COLO668 (cell line): ENCODE measurements around the gene FYN.
"Not testable (repeated sequence)": the region's sequence is repeated elsewhere in the genome, so short reads cannot be mapped to it uniquely, and the experiment has no call there.

Experiments used
- DNase-seq: peaks from one replicate; lab custom pipeline; 2025; ENCODE audit not compliant: unreplicated experiment; lab: John Stamatoyannopoulos, UW

Gene FYN

DNA sequence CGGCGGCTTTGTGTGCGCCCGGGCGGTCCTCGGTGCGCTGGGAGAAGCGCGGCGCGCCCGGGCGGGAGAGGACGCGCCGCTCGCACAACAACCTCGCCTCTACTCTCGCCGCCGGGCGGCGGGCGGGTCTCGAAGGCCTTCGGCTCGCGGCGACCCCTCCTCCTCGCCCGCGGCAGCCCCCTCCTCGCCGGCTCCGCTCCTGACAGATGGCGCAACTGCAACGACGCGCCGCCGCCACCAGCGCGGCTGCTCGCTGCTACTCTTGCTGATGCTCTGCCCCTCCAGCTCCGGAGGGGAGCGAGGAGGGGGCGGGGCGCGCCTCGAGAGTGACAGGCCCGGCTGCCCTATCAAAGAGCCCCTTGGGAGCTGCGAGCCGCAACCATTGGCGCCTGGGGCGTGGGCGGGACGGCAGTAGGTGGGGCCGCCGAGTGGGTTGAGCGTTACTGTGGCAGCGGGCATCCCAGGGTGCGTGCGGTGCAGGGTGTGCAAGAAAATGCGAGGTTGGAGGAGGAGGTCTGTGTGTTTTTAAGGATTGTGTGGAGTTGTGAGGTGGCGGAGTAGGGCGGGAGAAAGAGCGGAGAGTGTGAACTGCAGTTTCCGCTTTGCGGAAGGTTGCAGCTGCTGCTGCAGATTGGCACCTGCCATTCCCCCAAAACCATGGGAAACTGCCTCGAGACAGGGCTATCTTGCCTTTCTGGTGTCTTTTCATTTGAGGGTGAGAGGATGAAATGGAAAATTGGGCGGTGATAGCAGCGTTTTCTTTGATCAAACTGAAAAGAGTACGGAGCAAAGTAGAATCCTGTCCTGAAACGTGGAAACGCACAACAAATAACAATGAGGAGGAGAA is at the start of gene FYN:
FYN (minus strand) TSS at position 275 of the 847 bp plus-strand sequence. CDS start 153,401 bp downstream, outside the sequence.
- DNase-seq, result peak; percentile 96

DNA sequence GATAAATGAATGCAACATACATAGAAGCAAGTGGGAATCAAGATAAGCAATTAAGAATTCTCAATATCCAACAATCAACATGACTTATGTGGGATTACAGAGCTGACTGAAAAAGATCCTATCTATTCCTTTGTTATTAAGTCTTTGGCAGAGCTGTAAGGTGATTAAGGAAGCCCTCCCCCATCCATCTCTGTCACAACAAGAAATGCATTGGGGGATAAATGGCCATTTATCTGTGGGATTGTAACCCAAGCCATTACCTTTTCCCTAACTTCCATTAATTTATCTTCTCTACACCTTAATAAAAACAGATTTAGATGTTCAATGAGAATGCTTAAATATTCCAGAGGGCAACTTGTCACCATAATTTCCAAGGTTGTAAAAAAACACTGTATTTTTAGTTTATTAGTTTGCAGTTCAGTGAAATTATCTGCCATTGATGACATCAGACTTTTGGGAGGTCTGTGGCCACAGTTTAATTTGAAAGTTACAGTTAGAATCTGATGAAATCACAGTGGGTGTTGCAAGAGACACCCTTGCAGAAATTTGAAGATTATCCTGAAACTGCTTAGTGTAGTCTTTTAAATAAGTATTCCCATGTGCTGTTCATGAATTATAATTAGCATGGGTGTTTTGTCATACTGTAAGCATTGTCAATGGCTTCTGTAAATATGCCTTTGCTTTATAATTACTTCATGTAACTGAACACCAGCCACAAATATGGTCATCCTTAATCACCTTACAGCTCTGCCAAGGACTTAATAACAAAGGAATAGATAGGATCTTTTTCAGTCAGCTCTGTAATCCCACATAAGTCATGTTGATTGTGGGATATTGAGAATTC is 49.4 kb upstream of the FYN start:
- no peak for DNase-seq

DNA sequence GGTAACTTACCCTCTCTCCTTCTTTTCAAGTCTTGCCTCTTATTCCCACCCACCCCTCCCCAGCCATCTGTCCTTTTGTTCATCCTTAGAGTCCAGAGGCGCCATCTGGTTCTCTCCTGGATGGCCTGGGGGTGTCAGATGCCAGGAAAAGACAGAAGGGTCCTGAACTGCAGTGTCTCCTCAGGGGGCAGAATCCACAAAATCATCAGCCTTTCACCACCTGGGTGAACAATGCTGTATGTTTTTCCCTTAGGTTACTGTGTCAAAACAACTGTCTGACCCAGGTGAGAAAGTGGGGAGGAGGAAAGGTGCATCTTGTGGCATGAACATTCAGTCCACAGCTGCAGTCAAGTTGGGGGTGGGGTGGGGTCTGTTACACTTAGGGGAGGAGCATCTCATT is 47.9 kb upstream of the FYN start:
- peak; percentile 7 for DNase-seq

DNA sequence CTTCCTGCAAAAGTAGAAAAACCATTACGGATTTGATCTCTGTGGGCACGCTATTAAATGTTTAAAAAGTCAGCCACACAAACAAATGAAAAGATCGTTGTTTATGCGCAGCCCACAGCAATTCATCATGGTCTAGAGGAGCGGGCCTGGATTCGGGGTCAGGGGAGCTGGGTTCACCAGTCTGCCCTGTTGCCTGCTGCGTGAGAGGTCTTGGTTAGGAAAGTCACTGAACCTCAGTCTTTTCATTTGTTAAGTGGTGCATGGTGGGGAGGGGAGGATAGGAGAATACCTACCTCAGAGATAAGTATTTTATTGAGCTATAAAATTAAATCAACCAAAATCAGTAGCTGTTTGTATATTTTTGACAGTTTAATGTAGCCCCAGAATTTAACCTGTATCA is 47.3 kb upstream of the FYN start:
- DNase-seq, result no peak

DNA sequence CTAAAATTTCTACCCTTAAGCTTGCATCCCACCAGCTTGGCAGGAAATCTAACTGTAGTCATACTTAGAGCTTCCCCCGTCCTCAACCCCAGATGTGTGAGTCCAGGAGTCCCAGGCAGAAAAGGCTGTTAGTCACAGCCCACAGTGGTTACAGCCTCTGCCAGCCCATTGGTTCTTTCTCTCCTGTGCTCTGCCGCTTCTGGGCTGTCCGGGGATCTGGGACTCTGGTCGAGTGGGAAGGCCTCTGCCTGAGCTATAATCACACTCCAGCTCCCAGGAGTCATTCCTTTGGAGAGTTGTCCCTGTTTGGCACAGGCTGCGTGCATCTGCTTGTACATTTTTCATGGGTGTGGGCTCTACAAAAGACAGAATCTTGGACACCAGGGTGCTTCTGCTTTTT is 45.6 kb upstream of the FYN start:
- no peak for DNase-seq

DNA sequence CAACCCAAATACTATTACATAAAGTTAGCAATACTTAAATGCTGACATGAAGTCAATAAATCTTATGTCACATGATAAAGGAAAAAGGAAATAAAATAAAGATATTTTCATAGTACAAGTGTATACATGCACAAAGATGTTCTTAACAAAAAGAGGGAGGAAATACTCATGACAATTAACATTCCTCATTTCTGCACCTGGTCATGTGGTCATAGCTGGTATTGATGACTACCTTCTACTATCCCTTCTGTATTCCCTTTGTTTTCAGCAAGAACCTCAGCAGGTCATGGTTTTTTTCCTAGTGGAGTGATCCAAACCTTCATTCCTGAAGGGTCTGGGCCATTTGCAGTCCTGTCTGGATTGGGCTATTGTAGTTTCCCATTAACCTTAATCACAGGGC is 43.5 kb upstream of the FYN start:
- DNase-seq, result no peak

DNA sequence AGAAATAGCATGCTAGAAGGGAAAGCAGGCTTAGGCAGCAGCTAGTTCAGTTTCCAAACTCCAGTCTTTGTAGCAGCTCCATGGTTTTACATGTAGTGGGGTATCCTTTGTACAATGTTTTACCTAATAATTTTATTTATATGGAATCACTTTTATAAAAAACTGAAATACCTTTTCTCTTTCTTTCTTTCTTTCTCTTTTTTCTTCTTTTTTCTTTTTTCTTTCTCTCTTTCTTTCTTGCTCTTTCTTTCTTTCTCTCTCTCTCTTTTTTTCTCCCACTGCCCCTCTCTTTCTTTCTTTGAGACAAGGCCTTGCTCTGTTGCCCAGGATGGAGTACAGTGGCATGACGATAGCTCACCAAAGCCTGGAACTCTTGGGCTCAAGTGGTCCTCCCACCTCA is 41.4 kb upstream of the FYN start:
- DNase-seq, result no peak

DNA sequence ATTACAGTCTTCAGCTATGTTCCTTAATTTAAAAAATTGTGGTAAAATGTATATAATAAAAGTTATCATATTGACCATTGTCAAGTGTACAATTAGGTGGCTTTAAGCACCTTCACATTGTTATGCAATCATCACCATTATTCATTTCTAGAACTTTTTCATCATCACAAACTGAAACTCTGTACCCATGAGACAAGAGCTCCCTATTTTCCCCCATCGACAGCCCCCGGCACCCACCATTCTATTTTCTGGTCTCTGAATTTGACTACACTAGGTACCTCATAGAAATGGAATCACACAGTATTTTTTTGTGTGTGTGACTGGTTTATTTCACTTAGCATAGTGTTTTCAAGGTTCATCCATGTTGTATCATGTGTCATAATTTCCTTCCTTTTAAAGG is 39.7 kb upstream of the FYN start:
- no peak for DNase-seq

DNA sequence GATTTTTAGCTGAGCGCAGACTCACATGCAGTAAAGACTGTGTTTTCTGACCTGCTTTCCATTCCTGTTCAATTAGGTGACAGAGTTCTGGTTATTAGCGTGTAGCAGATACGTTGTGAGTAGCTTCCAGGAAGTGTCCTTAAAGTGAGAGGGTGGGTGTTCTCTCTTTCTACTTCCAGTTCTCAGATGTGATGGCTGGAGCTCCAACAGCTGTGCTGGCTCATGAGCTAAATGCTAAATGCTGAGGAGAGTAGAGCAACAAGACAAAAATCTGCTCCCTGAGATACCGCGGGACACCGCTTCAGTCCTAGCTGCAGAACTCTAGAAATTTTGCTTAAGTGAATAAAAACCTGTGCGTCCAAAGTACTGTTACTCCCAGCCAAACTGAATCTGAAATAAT is 38.2 kb upstream of the FYN start:
- DNase-seq, result no peak

DNA sequence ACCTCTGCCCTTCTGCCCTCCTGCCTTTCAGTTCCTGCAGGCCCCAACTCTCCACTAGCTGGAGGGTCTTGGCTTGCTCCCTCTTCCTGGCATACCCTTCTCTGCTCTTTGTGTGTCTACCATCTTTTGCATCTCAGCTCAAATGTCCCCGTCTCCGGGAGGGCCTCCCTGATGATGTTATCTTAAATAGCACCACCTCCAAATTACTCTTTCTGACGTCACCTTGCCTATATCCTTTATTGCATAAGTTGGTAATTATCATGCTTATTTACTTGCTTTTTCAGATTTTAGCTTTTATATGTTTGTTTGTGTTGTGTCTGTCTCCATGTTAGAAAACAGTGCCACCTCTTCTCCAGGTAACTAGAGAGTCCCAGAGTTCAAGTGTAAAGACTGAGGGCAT is 36.0 kb upstream of the FYN start:
- no peak for DNase-seq

DNA sequence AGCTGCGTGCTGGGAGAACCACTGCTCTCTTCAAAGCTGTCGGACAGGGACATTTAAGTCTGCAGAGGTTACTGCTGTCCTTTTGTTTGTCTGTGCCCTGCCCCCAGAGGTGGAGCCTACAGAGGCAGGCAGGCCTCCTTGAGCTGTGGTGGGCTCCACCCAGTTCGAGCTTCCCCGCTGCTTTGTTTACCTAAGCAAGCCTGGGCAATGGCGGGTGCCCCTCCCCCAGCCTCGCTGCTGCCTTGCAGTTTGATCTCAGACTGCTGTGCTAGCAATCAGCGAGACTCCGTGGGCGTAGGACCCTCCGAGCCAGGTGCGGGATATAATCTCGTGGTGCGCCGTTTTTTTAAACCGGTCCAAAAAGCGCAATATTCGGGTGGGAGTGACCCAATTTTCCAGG is 35.1 kb upstream of the FYN start:
- not testable (repeated sequence) for DNase-seq

DNA sequence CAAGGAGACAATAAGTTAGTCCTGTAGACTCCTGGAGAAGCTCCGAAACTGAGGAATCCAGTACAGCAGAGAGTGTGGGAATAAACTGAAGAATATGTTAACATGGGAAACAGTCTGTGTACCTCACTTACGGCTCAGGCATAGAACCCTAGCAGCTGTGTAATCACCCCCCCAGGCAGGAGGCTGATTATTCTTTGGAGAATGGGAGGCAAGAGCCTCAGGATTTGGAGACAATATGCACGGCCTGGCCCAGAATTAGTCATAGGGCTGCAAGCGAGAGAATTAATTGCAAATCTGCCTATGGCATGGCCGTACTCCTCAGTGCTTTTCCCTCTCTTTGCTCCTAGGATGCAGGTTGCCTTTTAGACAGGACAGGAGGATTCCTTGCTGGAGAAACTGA is 27.5 kb upstream of the FYN start:
- no peak for DNase-seq

DNA sequence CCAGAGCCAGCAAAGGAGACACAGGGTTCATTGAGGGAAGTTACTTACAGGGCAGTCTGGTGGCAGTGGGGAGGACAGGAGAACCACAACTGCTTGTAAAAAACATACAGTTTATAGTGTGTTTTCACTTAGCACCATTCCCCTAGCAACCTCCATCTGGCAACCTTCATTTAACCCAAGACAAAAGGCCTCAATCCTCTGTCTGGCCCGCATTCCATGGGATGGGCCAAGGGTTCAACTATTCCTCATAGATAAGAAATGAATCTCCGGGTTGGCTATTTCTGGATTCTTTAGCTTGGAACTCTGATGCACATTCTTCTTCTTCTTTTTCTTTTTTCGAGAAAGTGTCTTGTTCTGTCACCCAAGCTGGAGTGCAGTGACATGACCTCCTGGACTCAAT is 26.3 kb upstream of the FYN start:
- DNase-seq, result no peak

DNA sequence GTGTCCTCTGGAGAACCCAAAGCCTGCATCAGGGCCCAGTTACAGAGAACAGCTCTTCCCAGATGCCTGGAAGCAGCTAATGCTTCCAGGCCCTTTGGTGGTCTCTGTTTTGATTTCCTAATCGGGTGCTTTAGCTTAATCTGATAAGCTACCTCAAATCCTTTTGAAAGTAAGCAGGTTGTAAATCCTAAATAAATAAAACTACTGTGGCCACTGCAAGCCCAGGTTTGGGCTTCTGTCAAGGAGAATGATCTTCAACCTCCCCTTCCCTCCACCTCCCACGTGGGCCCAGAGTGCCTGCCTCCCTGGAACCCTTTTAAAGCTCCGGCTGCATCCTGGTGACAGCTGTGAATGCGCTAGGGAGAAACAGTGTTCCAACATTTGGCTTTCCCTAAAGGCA is 25.2 kb upstream of the FYN start:
- DNase-seq, result no peak

DNA sequence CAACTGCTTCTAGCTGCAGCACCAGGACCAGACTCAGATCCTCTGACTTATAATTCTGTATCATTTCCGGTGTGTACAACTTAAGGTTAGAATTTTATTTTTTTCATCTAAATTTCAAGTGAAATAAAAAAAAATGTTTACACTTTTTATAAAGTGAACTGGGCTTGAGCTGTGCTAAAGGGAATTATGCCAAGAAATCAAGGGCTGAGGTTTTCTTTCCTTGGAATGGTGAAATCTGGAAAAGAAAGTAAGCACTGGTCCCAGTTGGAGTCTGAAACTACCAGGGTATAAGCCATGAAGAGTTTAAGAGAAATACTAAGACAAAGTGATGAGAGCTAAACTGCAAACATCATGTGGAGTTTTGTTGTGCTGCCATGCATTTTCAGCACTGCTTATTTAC is 21.7 kb upstream of the FYN start:
- DNase-seq, result no peak

DNA sequence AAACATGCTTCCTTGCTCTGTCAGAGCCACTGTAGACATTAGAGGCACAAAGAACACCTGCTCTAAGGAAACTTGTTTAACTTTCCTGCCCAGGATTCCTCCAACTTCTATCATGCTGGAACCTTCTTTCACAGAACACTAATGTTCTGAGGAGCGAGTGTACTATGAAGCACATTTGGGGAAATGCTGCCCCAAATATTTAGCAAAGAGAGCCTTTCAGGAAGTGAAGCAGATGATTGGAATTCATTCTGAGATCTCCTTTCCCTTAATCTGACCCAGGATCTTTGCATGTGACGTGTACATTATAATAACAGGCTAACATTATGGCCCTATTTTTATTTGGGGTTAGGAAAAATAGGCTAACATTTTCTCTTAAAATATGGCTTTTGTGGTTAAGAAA is 21.0 kb upstream of the FYN start:
- no peak for DNase-seq

DNA sequence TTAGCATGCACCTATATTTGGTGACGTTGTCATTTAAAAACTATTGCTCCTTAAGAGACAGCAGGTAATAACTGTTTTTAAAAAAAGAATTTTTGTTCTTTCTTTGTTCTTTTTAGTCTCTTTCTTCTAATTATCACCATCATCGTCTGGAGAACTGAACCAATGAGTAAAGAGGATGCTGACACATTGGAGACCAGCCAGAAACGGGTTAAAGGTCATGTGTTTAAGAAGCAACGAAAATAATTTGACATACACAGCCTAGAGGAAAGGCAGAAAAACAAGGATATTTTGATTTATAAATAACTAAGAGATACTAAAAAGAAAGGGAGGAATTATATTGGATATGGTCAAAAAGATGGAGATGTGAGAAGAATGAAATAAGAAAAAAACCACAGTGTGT is 19.2 kb upstream of the FYN start:
- DNase-seq, result no peak

DNA sequence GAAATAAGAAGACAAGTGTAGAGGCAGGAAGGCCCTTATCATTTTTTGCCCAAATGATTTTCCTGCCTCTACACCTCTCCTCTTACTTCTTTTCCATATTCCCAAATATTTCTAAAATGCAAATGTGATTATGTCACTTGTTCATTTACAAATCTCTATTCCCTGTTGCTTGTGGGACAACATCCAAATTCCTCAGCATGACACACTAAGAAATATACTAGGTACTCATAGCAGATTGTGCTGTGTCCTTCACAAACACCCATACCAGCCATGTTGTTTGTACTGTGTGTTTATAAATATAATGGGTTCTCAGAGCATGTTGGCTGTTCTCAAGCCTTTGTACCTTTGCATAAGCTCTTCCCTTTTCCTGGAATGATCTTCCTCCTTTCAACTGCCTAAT is 17.7 kb upstream of the FYN start:
- no peak for DNase-seq

DNA sequence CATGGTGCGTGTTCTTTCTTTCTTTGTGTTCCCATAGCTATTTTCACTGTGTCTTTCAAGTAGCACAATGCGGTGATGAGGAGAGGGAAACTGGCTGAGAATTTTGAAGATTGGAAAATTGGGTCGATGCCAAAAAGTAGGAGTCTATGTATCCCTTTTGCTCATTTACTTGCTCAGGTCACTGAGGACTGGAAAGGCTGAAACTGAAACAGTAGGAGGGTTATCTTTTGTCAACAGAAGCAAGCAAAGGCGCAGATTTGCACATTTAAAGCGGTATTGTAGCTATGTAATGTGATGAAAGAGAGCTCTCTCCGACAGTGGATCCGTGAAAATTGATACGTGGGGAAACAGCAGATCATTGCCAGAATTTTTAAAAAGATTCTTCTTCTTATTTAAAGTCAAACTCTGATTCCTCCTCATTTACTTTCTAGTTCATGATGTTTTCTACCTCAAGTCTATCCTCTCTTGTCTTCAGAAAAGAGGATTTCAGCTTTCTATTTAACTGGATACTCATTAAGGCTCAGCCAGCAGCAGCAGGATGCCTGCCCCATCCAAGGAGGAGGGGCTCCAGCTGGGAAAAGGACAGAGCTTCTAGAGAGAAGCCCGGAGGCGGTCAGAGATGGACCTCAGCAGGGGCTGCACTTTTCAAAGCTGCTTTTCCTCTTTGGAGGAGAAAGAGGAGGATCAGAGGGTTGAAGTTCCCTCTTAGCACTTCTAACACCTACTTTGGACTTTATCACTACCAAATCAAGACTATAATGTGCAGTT is 15.9 kb upstream of the FYN start:
- DNase-seq, result no peak

DNA sequence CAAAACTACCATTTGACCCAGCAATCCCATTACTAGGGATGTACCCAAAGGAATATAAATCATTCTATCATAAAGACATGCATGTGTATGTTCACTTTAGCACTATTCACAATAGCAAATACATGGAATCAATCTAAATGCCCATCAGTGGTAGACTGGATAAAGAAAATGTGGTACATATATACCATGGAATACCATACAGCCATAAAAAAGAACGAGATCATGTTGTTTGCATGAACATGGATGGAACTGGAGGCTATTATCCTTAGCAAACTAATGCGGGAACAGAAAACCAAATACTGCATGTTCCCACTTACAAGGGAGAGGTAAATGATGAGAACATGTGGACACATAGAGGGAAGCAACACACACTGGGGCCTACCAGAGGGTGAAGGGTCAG is 13.5 kb upstream of the FYN start:
- not testable (repeated sequence) for DNase-seq

DNA sequence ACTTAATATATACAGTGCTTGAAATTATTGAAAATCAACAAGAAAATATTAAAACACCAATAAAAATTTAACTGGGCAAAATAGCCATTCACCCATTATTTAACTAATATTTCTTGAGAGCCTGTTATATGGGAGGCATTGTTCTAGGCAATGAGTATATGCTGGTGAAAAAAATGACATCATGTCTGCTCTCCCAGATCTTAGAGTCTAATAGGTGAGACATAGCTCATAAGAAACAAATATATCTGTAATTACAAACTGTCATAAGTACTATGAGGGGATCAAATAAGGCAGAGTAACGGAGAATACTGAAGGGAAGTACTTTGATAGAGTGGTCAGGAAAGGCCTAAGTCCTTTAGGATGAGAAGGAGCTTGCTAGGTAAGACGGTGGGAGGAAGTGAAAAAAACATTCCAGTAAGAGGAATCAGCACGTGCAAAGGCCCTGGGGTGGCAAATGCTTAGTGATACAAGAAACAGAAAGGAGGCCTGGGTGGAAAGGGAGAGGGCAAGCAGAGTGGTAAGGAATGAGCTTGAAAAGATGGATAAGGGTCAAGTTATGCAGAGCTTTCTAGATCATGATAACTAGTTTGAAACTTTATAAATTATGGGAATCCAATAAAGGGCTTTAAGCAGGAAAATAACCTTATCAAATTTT is 12.2 kb upstream of the FYN start:
- DNase-seq, result no peak
